Parathyroid adenoma (tissue), 2 donors: ENCODE data around the gene FAM240A.

Experiments used
- H2AFZ ChIP-seq: fragments of 300-600 bp; sonication (generic); one replicate; pipeline ENCODE4 v1.7.0; 2017; ENCODE audit warnings: antibody characterized with exemption, mild to moderate bottlenecking
- H3K27ac ChIP-seq: fragments of 300-600 bp; sonication (generic); one replicate; pipeline ENCODE4 v1.7.0; 2017
- H3K27me3 ChIP-seq: fragments of 300-600 bp; sonication (generic); one replicate; pipeline ENCODE4 v1.7.0; 2017; ENCODE audit warnings: low read length; ENCODE audit not compliant: control insufficient read depth, insufficient read depth
- H3K36me3 ChIP-seq: fragments of 300-600 bp; sonication (generic); one replicate; pipeline ENCODE4 v1.7.0; 2017; ENCODE audit warnings: low read length; ENCODE audit not compliant: control insufficient read depth, insufficient read depth
- H3K4me1 ChIP-seq: fragments of 300-600 bp; sonication (generic); one replicate; pipeline ENCODE4 v1.7.0; 2017; ENCODE audit warnings: control low read depth
- H3K4me2 ChIP-seq: fragments of 300-600 bp; sonication (generic); one replicate; pipeline ENCODE4 v1.7.0; 2017; ENCODE audit warnings: low read length
- H3K4me3 ChIP-seq: fragments of 300-600 bp; sonication (generic); one replicate; pipeline ENCODE4 v1.7.0; 2017; ENCODE audit warnings: low read depth, low read length
- H3K79me2 ChIP-seq: fragments of 300-600 bp; sonication (generic); one replicate; pipeline ENCODE4 v1.7.0; 2017; ENCODE audit warnings: control low read depth
- H3K9ac ChIP-seq: fragments of 300-600 bp; sonication (generic); one replicate; pipeline ENCODE4 v1.7.0; 2017; ENCODE audit warnings: mild to moderate bottlenecking
- H3K9me3 ChIP-seq: fragments of 300-600 bp; sonication (generic); one replicate; pipeline ENCODE4 v1.7.0; 2017; ENCODE audit warnings: low read length; ENCODE audit not compliant: control insufficient read depth
- TF ChIP-seq, protein P1 (sequence below): fragments of 300-600 bp; sonication (generic); IDR thresholded peaks from one replicate; pipeline ENCODE4 v1.7.0; 2017; ENCODE audit warnings: antibody characterized with exemption, mild to moderate bottlenecking
- donor health status: primary hyperparathyroidism.

FAM240A gene

DNA sequence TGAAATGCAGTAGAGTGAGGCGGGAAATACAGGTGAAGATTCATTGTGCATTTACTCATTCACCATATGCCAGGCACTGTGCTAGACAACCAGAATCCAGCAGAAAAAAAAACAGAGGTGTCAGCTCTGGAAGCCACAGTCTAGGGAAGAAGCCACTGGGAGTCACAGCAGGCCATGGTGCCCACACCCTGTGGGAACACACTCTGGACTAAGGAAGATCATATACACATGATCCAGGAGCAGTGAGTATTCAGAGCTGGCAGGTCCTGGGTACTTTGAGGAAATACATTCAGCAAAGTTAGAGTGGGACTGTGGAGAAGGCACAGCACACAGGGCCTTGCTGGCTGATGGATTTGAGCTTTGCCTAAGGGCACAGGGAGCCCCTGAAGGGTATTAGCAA lies 14.8 kb downstream of the FAM240A start:
- Histone ChIP-seq H3K36me3 (no peaks in the 10 kb centered on the region), H3K4me1 (peaks cover 3% of the 10 kb centered on the region), H3K27me3 (no peaks in the 10 kb centered on the region), H3K9me3 (no peaks in the 10 kb centered on the region), H2AFZ (no peak overlapping the region), H3K9ac (no peak overlapping the region), H3K4me3 (no peak overlapping the region), H3K79me2 (no peaks in the 10 kb centered on the region), H3K27ac (no peak overlapping the region), H3K4me2 (no peak overlapping the region)
- TF ChIP-seq, protein P1, sequence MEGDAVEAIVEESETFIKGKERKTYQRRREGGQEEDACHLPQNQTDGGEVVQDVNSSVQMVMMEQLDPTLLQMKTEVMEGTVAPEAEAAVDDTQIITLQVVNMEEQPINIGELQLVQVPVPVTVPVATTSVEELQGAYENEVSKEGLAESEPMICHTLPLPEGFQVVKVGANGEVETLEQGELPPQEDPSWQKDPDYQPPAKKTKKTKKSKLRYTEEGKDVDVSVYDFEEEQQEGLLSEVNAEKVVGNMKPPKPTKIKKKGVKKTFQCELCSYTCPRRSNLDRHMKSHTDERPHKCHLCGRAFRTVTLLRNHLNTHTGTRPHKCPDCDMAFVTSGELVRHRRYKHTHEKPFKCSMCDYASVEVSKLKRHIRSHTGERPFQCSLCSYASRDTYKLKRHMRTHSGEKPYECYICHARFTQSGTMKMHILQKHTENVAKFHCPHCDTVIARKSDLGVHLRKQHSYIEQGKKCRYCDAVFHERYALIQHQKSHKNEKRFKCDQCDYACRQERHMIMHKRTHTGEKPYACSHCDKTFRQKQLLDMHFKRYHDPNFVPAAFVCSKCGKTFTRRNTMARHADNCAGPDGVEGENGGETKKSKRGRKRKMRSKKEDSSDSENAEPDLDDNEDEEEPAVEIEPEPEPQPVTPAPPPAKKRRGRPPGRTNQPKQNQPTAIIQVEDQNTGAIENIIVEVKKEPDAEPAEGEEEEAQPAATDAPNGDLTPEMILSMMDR = no peak

DNA sequence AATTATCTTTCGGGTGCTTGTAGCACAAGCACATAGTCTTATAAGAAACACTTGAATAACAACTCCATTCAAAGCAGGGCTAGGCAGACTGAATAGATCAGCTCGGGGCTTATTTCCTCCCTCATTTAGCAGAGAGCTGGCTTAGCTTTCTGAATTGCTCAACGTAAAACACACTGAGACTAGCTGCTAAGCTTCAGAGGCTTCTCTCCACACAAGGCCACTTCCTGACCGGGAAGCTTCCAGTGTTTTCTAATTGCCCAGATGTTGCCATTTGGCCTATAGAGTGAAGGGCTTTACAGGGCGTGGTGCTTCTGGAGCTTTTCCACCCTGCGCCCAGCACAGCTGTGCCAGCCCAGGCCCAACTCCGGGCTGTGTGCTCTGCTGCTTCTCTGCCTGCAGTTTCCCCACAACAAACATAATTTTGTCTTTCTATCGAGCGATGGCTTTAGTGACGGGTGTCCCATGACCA lies 16.6 kb downstream of the FAM240A start:
- Histone ChIP-seq H3K4me3 (no peak overlapping the region), H3K36me3 (no peaks in the 10 kb centered on the region), H3K4me2 (no peak overlapping the region), H3K9ac (no peak overlapping the region), H3K9me3 (no peaks in the 10 kb centered on the region), H2AFZ (peak overlapping the region; percentile 93), H3K27ac (no peak overlapping the region), H3K27me3 (no peaks in the 10 kb centered on the region), H3K4me1 (peaks cover 3% of the 10 kb centered on the region), H3K79me2 (no peaks in the 10 kb centered on the region)
- TF ChIP-seq, protein P1 = no peak

GRCh38 chr3:46629551-46630517 lies 17.5 kb downstream of the FAM240A start:
- Histone ChIP-seq H3K9me3 (no peaks in the 10 kb centered on the region), H3K27ac (no peak overlapping the region), H3K9ac (no peak overlapping the region), H2AFZ (peak overlapping the region; percentile 93), H3K4me1 (peaks cover 3% of the 10 kb centered on the region), H3K79me2 (no peaks in the 10 kb centered on the region), H3K4me3 (no peak overlapping the region), H3K27me3 (no peaks in the 10 kb centered on the region), H3K36me3 (no peaks in the 10 kb centered on the region), H3K4me2 (peak overlapping the region; percentile 52)
- TF ChIP-seq, protein P1 = peak; percentile 97

GRCh38 chr3:46632792-46633191 lies 20.5 kb downstream of the FAM240A start:
- TF ChIP-seq, protein P1 = no peak
- no peak overlapping the region for H2AFZ ChIP-seq
- H3K9me3 ChIP-seq = no peaks in the 10 kb centered on the region
- H3K4me3 ChIP-seq = no peak overlapping the region
- H3K27ac ChIP-seq = no peak overlapping the region
- H3K27me3 ChIP-seq = no peaks in the 10 kb centered on the region
- no peaks in the 10 kb centered on the region for H3K79me2 ChIP-seq
- peaks cover 3% of the 10 kb centered on the region for H3K4me1 ChIP-seq
- H3K9ac ChIP-seq = no peak overlapping the region
- no peak overlapping the region for H3K4me2 ChIP-seq
- no peaks in the 10 kb centered on the region for H3K36me3 ChIP-seq
